Stomach (tissue), 9 donors: ENCODE data around the gene RNF115. TPM values are rescaled to one million over a fixed set of nuclear protein-coding genes. Genes with fewer than 3 reads are reported as not detected.
A peak's percentile ranks its signal among the peaks of the same experiment; 100 is the strongest.

ENCODE experiments used
- DNase-seq, 2 donors: peaks; one replicate each; pipeline versions ENCODE4 v3.0.0 to v3.0.0-alpha.2; 2013 to 2019
- H3K27ac ChIP-seq, 5 donors: fragments of 200-600 bp in 4 of 5; sonication (generic) in 4 of 5; one replicate each; pipeline ENCODE4 v1.5.1; 2013 to 2019; ENCODE audit warnings: mild to moderate bottlenecking in 1 of 5, moderate library complexity in 1 of 5
- H3K27me3 ChIP-seq, 3 donors: fragments of 200-600 bp; sonication (generic); one replicate each; pipeline ENCODE4 v1.5.1; 2017 to 2019; ENCODE audit warnings: mixed run types in 1 of 3
- H3K36me3 ChIP-seq, 4 donors: fragments of 200-600 bp; sonication (generic); 1 replicate in 3 of 4; 2 replicates in 1 of 4; pipeline ENCODE4 v1.5.1; 2016 to 2019
- H3K4me1 ChIP-seq, 4 donors: fragments of 200-600 bp; sonication (generic); one replicate each; pipeline ENCODE4 v1.5.1; 2016 to 2019
- H3K4me3 ChIP-seq, 4 donors: fragments of 200-600 bp; sonication (generic) in 3 of 4; one replicate each; pipeline ENCODE4 v1.5.1; 2016 to 2019; ENCODE audit warnings: mild to moderate bottlenecking in 1 of 4
- H3K9me3 ChIP-seq, 4 donors: fragments of 200-600 bp; sonication (generic); one replicate each; pipeline ENCODE4 v1.5.1; 2016 to 2019
- CTCF ChIP-seq, 7 experiments: fragments of 450-650 bp in 4 of 7; fragments of 200-600 bp in 3 of 7; sonication (generic) in 3 of 7; IDR thresholded peaks; one replicate each; pipeline ENCODE4 v1.5.1; 2016 to 2019; ENCODE audit warnings: antibody characterized with exemption in 7 of 7, control low read depth in 2 of 7, mild to moderate bottlenecking in 1 of 7
- EP300 ChIP-seq: sonication (generic); formaldehyde crosslinking; IDR thresholded peaks from one replicate; pipeline ENCODE4 v1.6.1; 2017; ENCODE audit warnings: antibody characterized with exemption
- POLR2A ChIP-seq, 4 donors: fragments of 450-650 bp; IDR thresholded peaks; one replicate each; pipeline ENCODE4 v1.6.1; 2016; ENCODE audit warnings: antibody characterized with exemption in 4 of 4, control low read depth in 2 of 4, mild to moderate bottlenecking in 1 of 4, moderate library complexity in 1 of 4
- POLR2AphosphoS5 ChIP-seq, 3 donors: sonication (generic); formaldehyde crosslinking; IDR thresholded peaks; one replicate each; pipeline ENCODE4 v1.6.1; 2016; ENCODE audit warnings: antibody characterized with exemption in 3 of 3
- WGBS, 5 donors: extraction: QIAGEN DNeasy Blood & Tissue Kit in 3 of 5; methylation state at CpG; one replicate each; pipeline versions ENCODE4 v1.1.5 to v1.1.7; 2013 to 2018; 5-methylcytosine and 5-hydroxymethylcytosine counted together
- intact Hi-C: fragments of 100-400 bp; cut with DNase I; formaldehyde crosslinking; loops from one replicate; pipeline ENCODE4 v1.15.1; 2023; ENCODE audit warnings: low total_unique reads
- polyA plus RNA-seq, 3 donors: library from polyadenylated mRNA; stranded (reverse); fragments of 200-250 nt; gene quantifications; one replicate each; pipeline ENCODE4 v1.2.3, GENCODE V29; 2013
- total RNA-seq, 5 donors: library from RNA; depleted of rRNA; stranded (reverse); fragments of >200 nt; gene quantifications; one replicate each; pipeline versions ENCODE4 v1.1.0 to v1.2.3, GENCODE V29; 2014 to 2016
- donor health status: healthy with polysubstance abuse.
- donor health status: Bipolar disorder and iron deficiency.
- donor health status: healthy.

Gene RNF115
- total and polyA plus RNA-seq, 8 donors, result 4.8 to 44.1 (median 12.6) TPM

GRCh38 chr1:145858238-145858900 lies 34.5 kb upstream of the RNF115 start:
- Histone ChIP-seq H3K4me1 (peaks cover 25 to 31% (median 28%) of the 10 kb centered on the region in 4 donors), H3K9me3 (no peaks in the 10 kb centered on the region), H3K27me3 (no peaks in the 10 kb centered on the region), H3K27ac (peak overlapping the region; percentile 85 to 96 (median 95)), H3K4me3 (peak overlapping the region; percentile 76 to 96 (median 90)), H3K36me3 (peaks cover 33 to 36% (median 35%) of the 10 kb centered on the region in 4 donors)
- intact Hi-C loops, result no loop called here
- DNase-seq, result peak in 1 of 2 donors; percentile 61
- TF ChIP-seq CTCF (IDR thresholded peaks at IDR 0.05) (no peak), POLR2AphosphoS5 (IDR thresholded peaks at IDR 0.05) (no peak), EP300 (no peak), POLR2A (IDR thresholded peaks at IDR 0.05) (no peak)
- 1 to 3% (median 2%) methylated on average over 24 to 35 of the region's 35 CpGs for WGBS, 5 donors

- peak overlapping the region in 1 of 5 donors; percentile 90 for H3K27ac ChIP-seq
- peaks cover 44 to 48% (median 47%) of the 10 kb centered on the region in 4 donors for H3K36me3 ChIP-seq
- no peak for TF ChIP-seq POLR2AphosphoS5 (IDR thresholded peaks at IDR 0.05)
- no peak for TF ChIP-seq POLR2A (IDR thresholded peaks at IDR 0.05)
- TF ChIP-seq EP300, result no peak
- TF ChIP-seq CTCF (IDR thresholded peaks at IDR 0.05), result no peak
- no peak for DNase-seq
- H3K27me3 ChIP-seq, result no peaks in the 10 kb centered on the region
- no peaks in the 10 kb centered on the region for H3K9me3 ChIP-seq
- H3K4me1 ChIP-seq, result peaks cover 25 to 31% (median 28%) of the 10 kb centered on the region in 4 donors
- H3K4me3 ChIP-seq, result peak overlapping the region in 1 of 4 donors; percentile 1
- intact Hi-C loops, result no loop called here
- WGBS, 5 donors, result 63 to 83% (median 79%) methylated on average over 4 of the region's 4 CpGs
These were observed 33.3 kb upstream of the RNF115 start for GRCh38 chr1:145857170-145857569.

DNA sequence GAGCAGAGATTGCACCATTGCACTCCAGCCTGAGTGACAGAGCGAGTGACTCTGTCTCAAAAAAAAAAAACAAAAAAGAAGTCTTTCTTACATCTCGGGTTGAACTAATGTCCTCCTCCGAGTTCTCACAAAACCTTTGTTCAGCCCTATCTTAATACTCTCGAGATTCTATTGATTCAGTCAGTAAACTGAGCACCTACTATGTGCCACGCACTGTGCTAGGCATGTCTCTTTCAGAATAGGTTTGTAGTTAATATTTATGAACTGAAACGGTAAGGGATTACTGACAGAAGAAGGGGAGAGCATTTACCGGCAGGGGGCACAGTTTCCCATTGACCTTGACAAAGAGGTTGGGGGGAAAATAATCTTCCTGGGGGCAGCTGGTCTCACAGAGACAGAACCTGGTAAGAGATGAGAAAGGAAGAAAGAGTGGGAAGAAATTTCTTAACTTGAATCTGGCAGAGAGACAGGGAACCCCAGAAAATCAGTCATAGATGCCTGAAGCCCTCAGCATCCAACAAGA lies 31.6 kb upstream of the RNF115 start:
- no peak for DNase-seq
- intact Hi-C loops, result no loop called here
- H3K27me3 ChIP-seq, result no peaks in the 10 kb centered on the region
- no peak for TF ChIP-seq EP300
- no peak overlapping the region for H3K27ac ChIP-seq
- peaks cover 56 to 64% (median 64%) of the 10 kb centered on the region in 4 donors for H3K36me3 ChIP-seq
- peaks cover 22 to 25% (median 24%) of the 10 kb centered on the region in 4 donors for H3K4me1 ChIP-seq
- no peaks in the 10 kb centered on the region for H3K9me3 ChIP-seq
- 77 to 85% (median 83%) methylated on average over 7 of the region's 7 CpGs for WGBS, 5 donors
- no peak overlapping the region for H3K4me3 ChIP-seq

- Histone ChIP-seq H3K4me1 (peaks cover 11 to 20% (median 18%) of the 10 kb centered on the region in 4 donors), H3K36me3 (peaks cover 48 to 73% (median 70%) of the 10 kb centered on the region in 4 donors), H3K27me3 (no peaks in the 10 kb centered on the region), H3K4me3 (no peak overlapping the region), H3K9me3 (no peaks in the 10 kb centered on the region), H3K27ac (peak overlapping the region in 3 of 5 donors; percentile 9 to 31 (median 20))
- TF ChIP-seq EP300 (no peak), POLR2AphosphoS5 (IDR thresholded peaks at IDR 0.05) (no peak), POLR2A (IDR thresholded peaks at IDR 0.05) (no peak), CTCF (IDR thresholded peaks at IDR 0.05) (peak in 1 of 7 experiments; percentile 25)
- WGBS, 5 donors, result 73 to 78% (median 76%) methylated on average over 15 of the region's 15 CpGs
- intact Hi-C loops, result loop anchor here (5.0 kb wide), 1 partner anchor 168 kb away; no protein-coding TSS in a partner anchor
- DNase-seq, result no peak
These were observed 25.7 kb upstream of the RNF115 start for GRCh38 chr1:145849356-145850160.
